GM12872 (cell line): ENCODE data around the gene ZNF473.

Experiments used
- CTCF ChIP-seq: IDR thresholded peaks from 3 replicates; pipeline ENCODE4 v1.5.1; 2011; ENCODE audit warnings: low read depth, mild to moderate bottlenecking, low read length, moderate library complexity; ENCODE audit not compliant: insufficient read depth

The ZNF473 gene

GRCh38 chr19:50039968-50040367, 14.2 kb downstream of the ZNF473 start:
- no peak for TF ChIP-seq CTCF

- TF ChIP-seq CTCF, result no peak
These were observed 15.2 kb downstream of the ZNF473 start for GRCh38 chr19:50040967-50041366.

- no peak for TF ChIP-seq CTCF
These were observed 16.7 kb downstream of the ZNF473 start for GRCh38 chr19:50042363-50043024.

- no peak for TF ChIP-seq CTCF
These were observed 18.2 kb downstream of the ZNF473 start for GRCh38 chr19:50043967-50044366.

- no peak for TF ChIP-seq CTCF
These were observed 19.1 kb downstream of the ZNF473 start for GRCh38 chr19:50044922-50045321.

- TF ChIP-seq CTCF, result peak; percentile 65
These were observed 21.1 kb downstream of the ZNF473 start for GRCh38 chr19:50046649-50047503.

GRCh38 chr19:50047671-50048070, 21.9 kb downstream of the ZNF473 start:
- no peak for TF ChIP-seq CTCF
